ENCODE results near the gene DNAJB14.

- TF ChIP-seq CTCF (conservative IDR thresholded peaks at IDR 0.05; ENCODE audit: low read length), result no peak
- TF ChIP-seq EZH2phosphoT487 (IDR thresholded peaks at IDR 0.05; ENCODE audit: borderline replicate concordance), result no peak
Measured at GRCh38 chr4:99938243-99938753, 8.1 kb downstream of the DNAJB14 start.

All from Loucy (cell line).